HepG2 (cell line): ENCODE results near the gene EHBP1. TPM values are rescaled to one million over a fixed set of nuclear protein-coding genes. Genes with fewer than 3 reads are reported as not detected.

Experiments
- ELF4 ChIP-seq: sonication (generic); formaldehyde crosslinking; IDR thresholded peaks from 2 replicates; pipeline ENCODE4 v1.5.0; 2020; ENCODE audit warnings: missing genetic modification reagents, mild to moderate bottlenecking, moderate library complexity, borderline replicate concordance
- EP300 ChIP-seq, 3 experiments: sonication (generic) in 1 of 3; formaldehyde crosslinking in 1 of 3; IDR thresholded peaks; 2 replicates each; pipeline versions ENCODE4 v1.5.1 to v1.6.1; 2011 to 2020; ENCODE audit warnings: low read depth in 2 of 3, low read length in 2 of 3, borderline replicate concordance in 1 of 3, improper control_type of control experiment in 1 of 3, mild to moderate bottlenecking in 1 of 3, missing genetic modification reagents in 1 of 3, moderate library complexity in 1 of 3
- IKZF4 ChIP-seq: sonication (generic); formaldehyde crosslinking; IDR thresholded peaks from 2 replicates; pipeline ENCODE4 v1.5.1; 2020; ENCODE audit warnings: borderline replicate concordance, mild to moderate bottlenecking, low read depth, missing genetic modification reagents; ENCODE audit errors: not compliant biosample characterization
- MIER3 ChIP-seq: IDR thresholded peaks from 2 replicates; pipeline ENCODE4 v1.6.1; 2016; ENCODE audit warnings: missing compliant biosample characterization, borderline replicate concordance
- SOX13 ChIP-seq, 3 experiments: fragments of 450-650 bp in 1 of 3; sonication (generic) in 1 of 3; formaldehyde crosslinking in 1 of 3; IDR thresholded peaks in 2 of 3; conservative IDR thresholded peaks in 1 of 3; 2 replicates each; pipeline versions ENCODE4 v1.5.0 to v1.6.1; 2016 to 2020; ENCODE audit warnings: antibody characterized with exemption in 1 of 3, mild to moderate bottlenecking in 1 of 3, missing compliant biosample characterization in 1 of 3, missing genetic modification reagents in 1 of 3, moderate library complexity in 1 of 3
- YY1 ChIP-seq: IDR thresholded peaks from 2 replicates; pipeline ENCODE4 v1.6.1; 2011; ENCODE audit warnings: low read length, low read depth, moderate library complexity, mild to moderate bottlenecking; ENCODE audit not compliant: insufficient read depth, insufficient replicate concordance
- polyA plus RNA-seq, 8 experiments: library from polyadenylated mRNA; depleted of rRNA in 3 of 8; stranded (reverse) in 7 of 8; unstranded in 1 of 8; fragments of >200 nt; fragmentation: Illumina TruSeq in 4 of 8; extraction: Trizol in 4 of 8; gene quantifications; 2 replicates each; pipeline versions ENCODE4 v1.2.1 to v1.2.3, GENCODE V29; 2011 to 2016; ENCODE audit warnings: low read depth in 4 of 8, missing spikeins in 1 of 8, mixed read lengths in 1 of 8; ENCODE audit not compliant: insufficient read depth in 1 of 8
- total RNA-seq, 5 experiments: library from RNA; depleted of rRNA; stranded (reverse); fragments of >200 nt; fragmentation: Illumina TruSeq; extraction: Trizol; gene quantifications; 2 replicates each; pipeline ENCODE4 v1.2.3, GENCODE V29; 2016; ENCODE audit warnings: low read depth in 1 of 5
- TF ChIP-seq, protein P1 (sequence below): IDR thresholded peaks from 2 replicates; pipeline ENCODE4 v1.4.0; 2020; ENCODE audit warnings: mild to moderate bottlenecking, missing genetic modification reagents
- TF ChIP-seq, protein P2 (sequence below): IDR thresholded peaks from 2 replicates; pipeline ENCODE4 v1.6.1; 2012; ENCODE audit warnings: low read length, improper control_type of control experiment
- TF ChIP-seq, protein P3 (sequence below): sonication (generic); formaldehyde crosslinking; IDR thresholded peaks from 2 replicates; pipeline ENCODE4 v1.9.0; 2021; ENCODE audit warnings: missing genetic modification reagents, borderline replicate concordance
- TF ChIP-seq, protein P4 (sequence below): sonication (generic); formaldehyde crosslinking; IDR thresholded peaks from 2 replicates; pipeline ENCODE4 v1.8.0; 2022; ENCODE audit warnings: missing genetic modification reagents, low read depth, mild to moderate bottlenecking, borderline replicate concordance

EHBP1 gene
- total and polyA plus RNA-seq, 2 of the 13 experiments (the other 11 are each of a cell fraction or from before 2014, with no cell fraction given): 93.5 to 146 TPM

DNA sequence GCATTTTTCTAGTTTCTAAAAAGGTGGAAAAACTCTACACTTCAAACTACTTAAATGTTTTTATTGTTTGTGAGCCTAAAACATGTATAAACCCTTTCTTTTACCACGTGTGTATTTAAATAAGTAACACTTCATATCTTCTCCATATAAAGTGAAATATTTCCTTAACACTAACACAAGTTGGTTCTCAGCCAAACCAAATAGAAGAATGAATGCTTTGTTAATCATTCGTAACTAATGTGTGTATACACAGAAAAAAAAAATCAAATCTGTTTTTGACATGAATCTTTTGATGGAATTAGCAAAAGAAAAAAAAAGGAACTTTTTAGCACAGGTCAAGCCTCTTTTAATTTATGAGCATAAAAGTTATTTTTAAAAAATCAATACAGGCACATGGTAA is 89.3 kb downstream of the EHBP1 start (continued):
- TF ChIP-seq, protein P1, sequence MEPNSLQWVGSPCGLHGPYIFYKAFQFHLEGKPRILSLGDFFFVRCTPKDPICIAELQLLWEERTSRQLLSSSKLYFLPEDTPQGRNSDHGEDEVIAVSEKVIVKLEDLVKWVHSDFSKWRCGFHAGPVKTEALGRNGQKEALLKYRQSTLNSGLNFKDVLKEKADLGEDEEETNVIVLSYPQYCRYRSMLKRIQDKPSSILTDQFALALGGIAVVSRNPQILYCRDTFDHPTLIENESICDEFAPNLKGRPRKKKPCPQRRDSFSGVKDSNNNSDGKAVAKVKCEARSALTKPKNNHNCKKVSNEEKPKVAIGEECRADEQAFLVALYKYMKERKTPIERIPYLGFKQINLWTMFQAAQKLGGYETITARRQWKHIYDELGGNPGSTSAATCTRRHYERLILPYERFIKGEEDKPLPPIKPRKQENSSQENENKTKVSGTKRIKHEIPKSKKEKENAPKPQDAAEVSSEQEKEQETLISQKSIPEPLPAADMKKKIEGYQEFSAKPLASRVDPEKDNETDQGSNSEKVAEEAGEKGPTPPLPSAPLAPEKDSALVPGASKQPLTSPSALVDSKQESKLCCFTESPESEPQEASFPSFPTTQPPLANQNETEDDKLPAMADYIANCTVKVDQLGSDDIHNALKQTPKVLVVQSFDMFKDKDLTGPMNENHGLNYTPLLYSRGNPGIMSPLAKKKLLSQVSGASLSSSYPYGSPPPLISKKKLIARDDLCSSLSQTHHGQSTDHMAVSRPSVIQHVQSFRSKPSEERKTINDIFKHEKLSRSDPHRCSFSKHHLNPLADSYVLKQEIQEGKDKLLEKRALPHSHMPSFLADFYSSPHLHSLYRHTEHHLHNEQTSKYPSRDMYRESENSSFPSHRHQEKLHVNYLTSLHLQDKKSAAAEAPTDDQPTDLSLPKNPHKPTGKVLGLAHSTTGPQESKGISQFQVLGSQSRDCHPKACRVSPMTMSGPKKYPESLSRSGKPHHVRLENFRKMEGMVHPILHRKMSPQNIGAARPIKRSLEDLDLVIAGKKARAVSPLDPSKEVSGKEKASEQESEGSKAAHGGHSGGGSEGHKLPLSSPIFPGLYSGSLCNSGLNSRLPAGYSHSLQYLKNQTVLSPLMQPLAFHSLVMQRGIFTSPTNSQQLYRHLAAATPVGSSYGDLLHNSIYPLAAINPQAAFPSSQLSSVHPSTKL (CRISPR knock-in tag): peak; percentile 26; the same call in 1 of the 2 replicates
- TF ChIP-seq ELF4: 0 out of 2 replicates have a peak, but pooled peaks have one; percentile 48
- no peak for TF ChIP-seq YY1
- TF ChIP-seq, protein P2, sequence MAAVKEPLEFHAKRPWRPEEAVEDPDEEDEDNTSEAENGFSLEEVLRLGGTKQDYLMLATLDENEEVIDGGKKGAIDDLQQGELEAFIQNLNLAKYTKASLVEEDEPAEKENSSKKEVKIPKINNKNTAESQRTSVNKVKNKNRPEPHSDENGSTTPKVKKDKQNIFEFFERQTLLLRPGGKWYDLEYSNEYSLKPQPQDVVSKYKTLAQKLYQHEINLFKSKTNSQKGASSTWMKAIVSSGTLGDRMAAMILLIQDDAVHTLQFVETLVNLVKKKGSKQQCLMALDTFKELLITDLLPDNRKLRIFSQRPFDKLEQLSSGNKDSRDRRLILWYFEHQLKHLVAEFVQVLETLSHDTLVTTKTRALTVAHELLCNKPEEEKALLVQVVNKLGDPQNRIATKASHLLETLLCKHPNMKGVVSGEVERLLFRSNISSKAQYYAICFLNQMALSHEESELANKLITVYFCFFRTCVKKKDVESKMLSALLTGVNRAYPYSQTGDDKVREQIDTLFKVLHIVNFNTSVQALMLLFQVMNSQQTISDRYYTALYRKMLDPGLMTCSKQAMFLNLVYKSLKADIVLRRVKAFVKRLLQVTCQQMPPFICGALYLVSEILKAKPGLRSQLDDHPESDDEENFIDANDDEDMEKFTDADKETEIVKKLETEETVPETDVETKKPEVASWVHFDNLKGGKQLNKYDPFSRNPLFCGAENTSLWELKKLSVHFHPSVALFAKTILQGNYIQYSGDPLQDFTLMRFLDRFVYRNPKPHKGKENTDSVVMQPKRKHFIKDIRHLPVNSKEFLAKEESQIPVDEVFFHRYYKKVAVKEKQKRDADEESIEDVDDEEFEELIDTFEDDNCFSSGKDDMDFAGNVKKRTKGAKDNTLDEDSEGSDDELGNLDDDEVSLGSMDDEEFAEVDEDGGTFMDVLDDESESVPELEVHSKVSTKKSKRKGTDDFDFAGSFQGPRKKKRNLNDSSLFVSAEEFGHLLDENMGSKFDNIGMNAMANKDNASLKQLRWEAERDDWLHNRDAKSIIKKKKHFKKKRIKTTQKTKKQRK: no peak
- no peak for TF ChIP-seq IKZF4 (CRISPR knock-in tag)
- TF ChIP-seq, protein P3, sequence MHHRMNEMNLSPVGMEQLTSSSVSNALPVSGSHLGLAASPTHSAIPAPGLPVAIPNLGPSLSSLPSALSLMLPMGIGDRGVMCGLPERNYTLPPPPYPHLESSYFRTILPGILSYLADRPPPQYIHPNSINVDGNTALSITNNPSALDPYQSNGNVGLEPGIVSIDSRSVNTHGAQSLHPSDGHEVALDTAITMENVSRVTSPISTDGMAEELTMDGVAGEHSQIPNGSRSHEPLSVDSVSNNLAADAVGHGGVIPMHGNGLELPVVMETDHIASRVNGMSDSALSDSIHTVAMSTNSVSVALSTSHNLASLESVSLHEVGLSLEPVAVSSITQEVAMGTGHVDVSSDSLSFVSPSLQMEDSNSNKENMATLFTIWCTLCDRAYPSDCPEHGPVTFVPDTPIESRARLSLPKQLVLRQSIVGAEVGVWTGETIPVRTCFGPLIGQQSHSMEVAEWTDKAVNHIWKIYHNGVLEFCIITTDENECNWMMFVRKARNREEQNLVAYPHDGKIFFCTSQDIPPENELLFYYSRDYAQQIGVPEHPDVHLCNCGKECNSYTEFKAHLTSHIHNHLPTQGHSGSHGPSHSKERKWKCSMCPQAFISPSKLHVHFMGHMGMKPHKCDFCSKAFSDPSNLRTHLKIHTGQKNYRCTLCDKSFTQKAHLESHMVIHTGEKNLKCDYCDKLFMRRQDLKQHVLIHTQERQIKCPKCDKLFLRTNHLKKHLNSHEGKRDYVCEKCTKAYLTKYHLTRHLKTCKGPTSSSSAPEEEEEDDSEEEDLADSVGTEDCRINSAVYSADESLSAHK (CRISPR knock-in tag): no peak
- TF ChIP-seq MIER3: no peak
- peak in 1 of 2 experiments; percentile 36; a peak in 1 of 4 replicates for TF ChIP-seq EP300 (IDR thresholded peaks at IDR 0.05; ENCODE audit: low read depth in 2 of 2, low read length in 2 of 2)
- no peak for TF ChIP-seq EP300 (CRISPR knock-in tag; IDR thresholded peaks at IDR 0.05; ENCODE audit: borderline replicate concordance)
- TF ChIP-seq, protein P4, sequence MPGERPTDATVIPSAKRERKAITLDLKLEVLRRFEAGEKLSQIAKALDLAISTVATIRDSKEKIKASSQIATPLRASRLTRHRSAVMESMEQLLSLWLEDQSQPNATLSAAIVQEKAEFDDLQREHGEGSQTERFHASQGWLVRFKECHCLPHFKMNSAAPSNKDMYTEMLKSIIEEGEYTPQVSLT: no peak
- no peak for TF ChIP-seq SOX13 (IDR thresholded peaks at IDR 0.05)
- TF ChIP-seq SOX13 (CRISPR knock-in tag; conservative IDR thresholded peaks at IDR 0.05 in 1 of 2, IDR thresholded peaks at IDR 0.05 in 1 of 2): peak in 1 of 2 experiments; percentile 26; a peak in 1 of 4 replicates
